Fibroblast of pulmonary artery (primary cell): Measurements from ENCODE around the gene RAPGEF6.
"Not testable (repeated sequence)": the region's sequence is repeated elsewhere in the genome, so short reads cannot be mapped to it uniquely, and the experiment has no call there.

Source experiments
- DNase-seq: peaks from one replicate; pipeline ENCODE4 v3.0.0-alpha.2; 2010; ENCODE audit warnings: low read depth
- H3K4me3 ChIP-seq: replicated peaks from 2 replicates; pipeline ENCODE4 v1.5.1; 2011; ENCODE audit warnings: low read depth, mild to moderate bottlenecking, control low read depth, low read length, moderate library complexity
- TF ChIP-seq, protein P1 (sequence below): IDR thresholded peaks from 2 replicates; pipeline ENCODE4 v1.5.1; 2011; ENCODE audit warnings: mild to moderate bottlenecking, control low read depth, low read length, inconsistent platforms; ENCODE audit errors: missing control alignments

RAPGEF6 gene, protein sequence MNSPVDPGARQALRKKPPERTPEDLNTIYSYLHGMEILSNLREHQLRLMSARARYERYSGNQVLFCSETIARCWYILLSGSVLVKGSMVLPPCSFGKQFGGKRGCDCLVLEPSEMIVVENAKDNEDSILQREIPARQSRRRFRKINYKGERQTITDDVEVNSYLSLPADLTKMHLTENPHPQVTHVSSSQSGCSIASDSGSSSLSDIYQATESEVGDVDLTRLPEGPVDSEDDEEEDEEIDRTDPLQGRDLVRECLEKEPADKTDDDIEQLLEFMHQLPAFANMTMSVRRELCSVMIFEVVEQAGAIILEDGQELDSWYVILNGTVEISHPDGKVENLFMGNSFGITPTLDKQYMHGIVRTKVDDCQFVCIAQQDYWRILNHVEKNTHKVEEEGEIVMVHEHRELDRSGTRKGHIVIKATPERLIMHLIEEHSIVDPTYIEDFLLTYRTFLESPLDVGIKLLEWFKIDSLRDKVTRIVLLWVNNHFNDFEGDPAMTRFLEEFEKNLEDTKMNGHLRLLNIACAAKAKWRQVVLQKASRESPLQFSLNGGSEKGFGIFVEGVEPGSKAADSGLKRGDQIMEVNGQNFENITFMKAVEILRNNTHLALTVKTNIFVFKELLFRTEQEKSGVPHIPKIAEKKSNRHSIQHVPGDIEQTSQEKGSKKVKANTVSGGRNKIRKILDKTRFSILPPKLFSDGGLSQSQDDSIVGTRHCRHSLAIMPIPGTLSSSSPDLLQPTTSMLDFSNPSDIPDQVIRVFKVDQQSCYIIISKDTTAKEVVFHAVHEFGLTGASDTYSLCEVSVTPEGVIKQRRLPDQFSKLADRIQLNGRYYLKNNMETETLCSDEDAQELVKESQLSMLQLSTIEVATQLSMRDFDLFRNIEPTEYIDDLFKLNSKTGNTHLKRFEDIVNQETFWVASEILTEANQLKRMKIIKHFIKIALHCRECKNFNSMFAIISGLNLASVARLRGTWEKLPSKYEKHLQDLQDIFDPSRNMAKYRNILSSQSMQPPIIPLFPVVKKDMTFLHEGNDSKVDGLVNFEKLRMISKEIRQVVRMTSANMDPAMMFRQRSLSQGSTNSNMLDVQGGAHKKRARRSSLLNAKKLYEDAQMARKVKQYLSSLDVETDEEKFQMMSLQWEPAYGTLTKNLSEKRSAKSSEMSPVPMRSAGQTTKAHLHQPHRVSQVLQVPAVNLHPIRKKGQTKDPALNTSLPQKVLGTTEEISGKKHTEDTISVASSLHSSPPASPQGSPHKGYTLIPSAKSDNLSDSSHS (N-terminal part only)

DNA sequence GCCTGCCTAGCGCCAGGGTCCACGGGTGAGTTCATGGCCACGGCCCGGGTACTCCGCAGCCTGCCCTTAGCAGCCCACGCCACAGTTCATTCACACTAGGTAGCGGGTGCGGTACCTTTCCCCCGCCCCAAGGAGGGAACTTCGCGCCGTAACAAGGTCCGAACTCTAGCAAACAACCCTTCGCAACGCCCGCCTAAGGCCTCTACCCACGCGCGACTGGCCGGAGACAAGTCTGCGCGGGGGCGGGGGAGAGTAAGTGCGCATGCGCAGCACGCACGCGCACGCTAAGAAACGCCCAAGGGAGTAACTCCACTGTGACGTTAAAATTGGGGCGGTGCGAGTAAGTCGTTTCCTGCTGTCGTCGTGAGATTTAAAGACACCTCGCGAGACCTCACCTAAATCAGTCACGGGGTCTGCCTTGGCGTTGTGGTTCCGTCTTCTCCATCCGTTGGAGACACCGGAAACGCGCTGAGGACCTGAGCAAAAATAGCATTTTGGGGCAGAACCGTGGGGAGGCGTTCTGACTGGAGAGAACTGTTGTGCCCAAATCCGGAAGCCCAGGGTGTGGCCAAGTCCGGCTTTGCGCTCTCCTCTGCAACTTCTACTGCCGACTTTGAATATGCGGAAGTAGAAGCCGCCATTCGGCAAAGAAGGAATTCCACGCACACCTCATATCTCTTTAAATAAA is at the start of gene RAPGEF6:
Gene RAPGEF6 (minus strand): TSS at position 234 of the 688 bp plus-strand sequence. CDS start 199 bp downstream, at position 35.
- DNase-seq, result peak; percentile 100
- H3K4me3 ChIP-seq, result peak within 1 kb of the TSS; percentile 92
- TF ChIP-seq, protein P1, sequence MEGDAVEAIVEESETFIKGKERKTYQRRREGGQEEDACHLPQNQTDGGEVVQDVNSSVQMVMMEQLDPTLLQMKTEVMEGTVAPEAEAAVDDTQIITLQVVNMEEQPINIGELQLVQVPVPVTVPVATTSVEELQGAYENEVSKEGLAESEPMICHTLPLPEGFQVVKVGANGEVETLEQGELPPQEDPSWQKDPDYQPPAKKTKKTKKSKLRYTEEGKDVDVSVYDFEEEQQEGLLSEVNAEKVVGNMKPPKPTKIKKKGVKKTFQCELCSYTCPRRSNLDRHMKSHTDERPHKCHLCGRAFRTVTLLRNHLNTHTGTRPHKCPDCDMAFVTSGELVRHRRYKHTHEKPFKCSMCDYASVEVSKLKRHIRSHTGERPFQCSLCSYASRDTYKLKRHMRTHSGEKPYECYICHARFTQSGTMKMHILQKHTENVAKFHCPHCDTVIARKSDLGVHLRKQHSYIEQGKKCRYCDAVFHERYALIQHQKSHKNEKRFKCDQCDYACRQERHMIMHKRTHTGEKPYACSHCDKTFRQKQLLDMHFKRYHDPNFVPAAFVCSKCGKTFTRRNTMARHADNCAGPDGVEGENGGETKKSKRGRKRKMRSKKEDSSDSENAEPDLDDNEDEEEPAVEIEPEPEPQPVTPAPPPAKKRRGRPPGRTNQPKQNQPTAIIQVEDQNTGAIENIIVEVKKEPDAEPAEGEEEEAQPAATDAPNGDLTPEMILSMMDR, result no peak

DNA sequence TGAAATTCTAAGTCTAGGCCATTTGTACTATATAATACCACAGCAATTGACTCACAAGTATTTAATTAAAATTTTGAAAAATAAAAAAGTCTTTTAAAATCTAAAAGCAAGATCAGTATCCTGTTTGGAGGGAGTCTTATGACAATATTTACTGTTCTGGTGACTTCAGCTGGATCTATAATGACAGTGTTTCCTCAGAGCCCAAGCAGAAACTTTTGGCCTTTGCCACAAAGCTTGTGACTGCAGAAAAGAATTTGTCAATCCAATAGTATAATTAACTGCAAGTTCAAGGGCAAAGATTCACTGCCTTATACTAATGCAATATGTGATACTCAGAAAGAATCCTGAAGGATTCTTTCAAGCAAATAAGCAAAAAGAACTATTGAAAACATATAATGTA is 49.6 kb upstream of the RAPGEF6 start:
- TF ChIP-seq, protein P1, result no peak
- no peak overlapping the region for H3K4me3 ChIP-seq
- DNase-seq, result no peak

DNA sequence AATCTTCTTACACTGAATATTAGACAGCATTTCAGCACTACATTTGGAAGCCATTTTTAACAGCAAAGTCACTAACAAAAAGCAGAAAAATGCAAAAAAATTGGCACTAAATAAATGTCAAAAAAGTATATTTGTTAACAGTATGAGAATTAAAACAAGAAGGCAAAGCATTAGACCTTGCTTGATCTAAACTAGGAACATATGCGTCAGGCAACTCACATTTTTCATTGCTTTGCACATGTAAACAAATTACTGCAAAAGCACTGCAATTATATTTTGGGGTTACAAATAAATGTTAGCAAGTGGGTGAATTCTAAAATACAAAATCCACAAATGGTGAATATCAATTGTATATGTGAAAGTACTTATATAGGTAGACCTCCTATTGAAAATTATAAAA is 49.0 kb upstream of the RAPGEF6 start:
- no peak for DNase-seq
- TF ChIP-seq, protein P1, result no peak
- H3K4me3 ChIP-seq, result no peak overlapping the region

DNA sequence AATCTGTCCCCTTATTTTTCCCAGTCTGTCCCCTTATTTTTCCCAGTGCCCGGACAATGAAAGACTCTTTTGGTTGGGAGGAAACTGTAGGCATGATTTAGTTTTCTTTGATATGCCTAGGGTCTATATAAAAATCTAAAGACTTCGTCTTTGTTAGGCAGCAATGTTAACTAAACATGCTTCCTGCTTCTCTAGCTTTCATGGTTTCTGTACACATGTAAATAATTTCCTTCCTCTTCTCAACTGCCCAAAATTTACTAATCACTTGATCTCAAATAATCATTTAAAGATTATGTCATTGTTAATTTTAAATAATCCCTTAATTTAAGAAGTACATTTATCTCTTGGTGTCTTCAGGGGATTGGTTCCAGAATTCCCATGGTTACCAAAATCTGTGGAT is 47.8 kb upstream of the RAPGEF6 start:
- H3K4me3 ChIP-seq, result no peak overlapping the region
- no peak for DNase-seq
- TF ChIP-seq, protein P1, result no peak

DNA sequence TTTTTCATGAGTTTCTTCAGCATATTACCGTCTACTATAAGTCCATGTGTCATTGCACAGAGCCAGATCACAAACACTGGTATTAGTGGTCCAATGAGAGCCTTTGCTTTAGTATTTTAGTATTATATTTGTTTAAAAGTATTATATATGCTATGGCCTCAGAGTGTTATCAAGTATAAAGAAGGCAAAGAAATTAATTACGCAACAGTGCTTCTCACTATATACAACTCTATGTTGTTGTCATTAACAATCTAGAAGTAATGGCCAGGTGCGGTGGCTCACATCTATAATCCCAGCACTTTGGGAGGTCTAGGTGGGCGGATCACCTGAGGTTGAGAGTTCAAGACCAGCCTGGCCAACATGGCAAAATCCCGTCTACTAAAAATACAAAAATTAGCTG is 47.1 kb upstream of the RAPGEF6 start:
- no peak overlapping the region for H3K4me3 ChIP-seq

DNA sequence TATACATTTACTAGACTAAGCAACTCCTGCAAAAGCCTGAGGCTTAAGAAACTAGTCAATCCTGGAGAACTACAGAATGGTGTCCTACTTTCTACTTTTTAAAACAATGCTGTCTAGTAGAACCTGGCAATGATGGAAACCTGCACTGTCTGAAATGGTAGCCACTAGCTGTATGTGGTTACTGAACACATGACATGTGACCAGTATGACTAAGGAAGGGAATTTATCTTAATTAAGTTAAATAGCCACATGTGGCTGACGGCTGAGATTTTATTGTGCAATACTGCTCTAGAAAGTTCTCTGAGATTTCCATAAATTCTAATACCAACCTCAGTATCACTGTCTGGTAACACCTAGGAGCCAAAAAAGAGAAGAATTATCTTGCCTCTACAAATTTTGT is 44.9 kb upstream of the RAPGEF6 start:
- TF ChIP-seq, protein P1, result no peak
- peak; percentile 55 for DNase-seq
- H3K4me3 ChIP-seq, result no peak overlapping the region

More for the DNA sequence above, 47.1 kb upstream of the RAPGEF6 start:
- DNase-seq, result no peak
- TF ChIP-seq, protein P1, result no peak

DNA sequence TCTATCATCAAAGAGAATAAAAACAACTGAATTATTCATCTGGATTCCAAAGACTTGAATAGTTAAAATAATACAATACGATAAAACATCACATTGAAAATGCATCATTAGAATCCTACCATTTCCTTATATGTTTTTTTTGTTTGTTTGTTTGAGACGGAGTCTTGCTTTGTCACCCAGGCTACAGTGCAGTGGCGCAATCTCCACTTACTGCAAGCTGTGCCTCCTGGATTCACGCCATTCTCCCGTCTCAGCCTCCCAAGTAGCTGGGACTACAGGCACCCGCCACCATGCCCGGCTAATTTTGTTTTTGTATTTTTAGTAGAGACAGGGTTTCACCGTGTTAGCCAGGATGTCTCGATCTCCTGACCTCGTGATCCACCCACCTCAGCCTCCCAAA is 43.2 kb upstream of the RAPGEF6 start:
- not testable (repeated sequence) for H3K4me3 ChIP-seq
- DNase-seq, result peak; percentile 46
